Vagina (tissue), 2 donors: ENCODE results near the gene KLF6.

Experiments
- CTCF ChIP-seq, 3 experiments: fragments of 450-650 bp in 2 of 3; fragments of 200-600 bp in 1 of 3; sonication (generic) in 1 of 3; IDR thresholded peaks; one replicate each; pipeline ENCODE4 v1.5.1; 2017 to 2019; ENCODE audit warnings: antibody characterized with exemption in 3 of 3, mild to moderate bottlenecking in 2 of 3, moderate library complexity in 2 of 3
- POLR2AphosphoS5 ChIP-seq, 2 donors: sonication (generic); formaldehyde crosslinking; IDR thresholded peaks; one replicate each; pipeline ENCODE4 v1.9.0; 2017; ENCODE audit warnings: antibody characterized with exemption in 2 of 2, mild to moderate bottlenecking in 2 of 2, low read depth in 1 of 2; ENCODE audit not compliant: insufficient read depth in 1 of 2

DNA sequence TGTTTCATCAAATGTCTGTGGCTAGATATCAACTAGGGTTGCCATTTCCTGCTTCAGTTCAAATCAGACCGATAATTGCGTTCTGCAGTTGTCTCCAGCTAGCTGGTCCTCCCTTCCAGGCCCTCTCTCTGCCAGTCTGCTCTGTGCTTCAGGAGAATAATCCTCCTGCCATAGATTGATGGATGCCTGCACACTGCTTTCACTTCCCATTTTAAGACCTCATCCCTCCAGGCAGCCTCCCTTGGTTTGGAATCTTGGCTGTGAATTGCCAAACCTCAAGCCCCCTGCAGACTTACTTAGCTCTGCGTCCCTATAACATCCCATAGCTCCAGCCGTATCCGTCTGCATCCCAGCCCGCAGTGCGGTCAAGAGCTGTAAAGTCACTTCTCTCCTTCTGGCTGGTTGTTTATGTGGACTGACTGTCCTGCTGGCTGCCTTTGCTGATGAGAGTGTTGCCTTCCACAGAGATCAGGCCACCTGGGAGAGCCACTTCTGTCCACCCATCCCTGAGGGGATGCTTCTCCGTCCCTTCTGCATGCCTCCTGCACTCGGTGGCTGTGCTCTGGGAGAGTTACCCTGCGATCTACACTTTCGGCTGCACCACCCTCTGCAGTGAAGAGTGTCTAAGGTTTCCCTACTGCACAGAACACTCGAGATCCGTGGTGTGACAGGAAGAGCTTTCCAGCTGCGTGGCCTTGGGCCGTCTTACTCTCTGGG, 22.4 kb upstream of the KLF6 start:
- TF ChIP-seq CTCF (IDR thresholded peaks at IDR 0.05) (no peak), POLR2AphosphoS5 (IDR thresholded peaks at IDR 0.05; ENCODE audit: insufficient read depth in 1 of 2, low read depth in 1 of 2) (no peak)
